Activated CD8-positive, alpha-beta T cell treated with anti-CD3 and anti-CD28 coated beads for 36 hours (primary cell): ENCODE measurements around the gene ZNF622. TPM values are rescaled to one million over a fixed set of nuclear protein-coding genes. Genes with fewer than 3 reads are reported as not detected.

Source experiments
- ATAC-seq: fragments of 200-7000 bp; cut with Tn5 transposase; one replicate; pipeline ENCODE4 v1.10.0; 2021; ENCODE audit warnings: mild to moderate bottlenecking, moderate library complexity
- CTCF ChIA-PET: fragments of 350-600 bp; sonication (Branson Sonifier 250); formaldehyde crosslinking; loops from one replicate; lab custom pipeline; 2021; ENCODE audit warnings: antibody characterized with exemption; lab: Charles Lee
- POLR2A ChIA-PET: fragments of 350-600 bp; sonication (Branson Sonifier 250); formaldehyde crosslinking; loops from one replicate; lab custom pipeline; 2021; ENCODE audit warnings: antibody characterized with exemption; lab: Charles Lee
- DNase-seq: peaks from one replicate; pipeline ENCODE4 v3.0.0-alpha.2; 2020
- H3K27ac Mint-ChIP-seq: one replicate; pipeline ENCODE4 v1.8.0; 2021; ENCODE audit warnings: mild to moderate bottlenecking, mixed read lengths
- H3K27me3 Mint-ChIP-seq: one replicate; pipeline ENCODE4 v1.8.0; 2021; ENCODE audit warnings: mixed read lengths
- H3K36me3 Mint-ChIP-seq: one replicate; pipeline ENCODE4 v1.8.0; 2021; ENCODE audit warnings: low read depth, mixed read lengths
- H3K4me1 Mint-ChIP-seq: one replicate; pipeline ENCODE4 v1.8.0; 2021; ENCODE audit warnings: low read depth, mixed read lengths
- H3K4me3 Mint-ChIP-seq: one replicate; pipeline ENCODE4 v1.8.0; 2021; ENCODE audit warnings: mild to moderate bottlenecking, moderate library complexity, mixed read lengths
- H3K9me3 Mint-ChIP-seq: one replicate; pipeline ENCODE4 v1.8.0; 2021; ENCODE audit warnings: mixed read lengths
- CTCF ChIP-seq: fragments of 200-600 bp; IDR thresholded peaks from one replicate; pipeline ENCODE4 v1.8.0; 2022; ENCODE audit warnings: antibody characterized with exemption, mild to moderate bottlenecking
- intact Hi-C: fragments of 100-400 bp; cut with micrococcal nuclease; formaldehyde crosslinking; loops from one replicate; pipeline ENCODE4 v1.10.0; 2022
- total RNA-seq, 2 experiments: library from RNA; stranded (reverse); gene quantifications; one replicate each; pipeline ENCODE4 v1.2.3, GENCODE V29; 2021

The ZNF622 gene
- total RNA-seq, 2 experiments from 2014 or later: 36.7 to 38.4 TPM

DNA sequence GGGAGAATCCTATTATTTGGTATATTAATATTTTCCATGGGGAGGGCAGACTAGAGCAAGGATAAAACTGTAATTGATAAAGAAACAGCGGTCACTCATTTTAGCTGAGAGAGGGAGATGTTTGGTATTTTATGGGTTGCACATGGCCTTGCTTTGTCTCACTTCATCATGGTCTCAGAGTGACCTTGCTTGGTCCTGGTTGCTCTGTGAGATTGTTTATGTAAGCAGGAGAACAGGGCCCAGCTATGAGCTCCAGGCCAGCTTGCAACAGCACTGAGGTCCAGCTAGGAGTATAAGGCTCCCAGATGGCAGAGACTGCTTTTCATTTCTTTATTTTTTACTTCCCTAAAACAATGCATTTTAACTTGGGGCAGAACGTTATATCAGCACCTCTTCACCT lies 50.7 kb downstream of the ZNF622 start:
- intact Hi-C loops: no loop called here
- CTCF ChIA-PET: no interaction called here
- DNase-seq: no peak
- Mint-ChIP-seq H3K27ac (no peak overlapping the region), H3K9me3 (no peaks in the 10 kb centered on the region), H3K4me3 (no peak overlapping the region), H3K4me1 (no peaks in the 10 kb centered on the region), H3K36me3 (no peaks in the 10 kb centered on the region), H3K27me3 (peaks cover 4% of the 10 kb centered on the region)
- no peak for ATAC-seq
- POLR2A ChIA-PET: no interaction called here
- TF ChIP-seq CTCF: no peak

DNA sequence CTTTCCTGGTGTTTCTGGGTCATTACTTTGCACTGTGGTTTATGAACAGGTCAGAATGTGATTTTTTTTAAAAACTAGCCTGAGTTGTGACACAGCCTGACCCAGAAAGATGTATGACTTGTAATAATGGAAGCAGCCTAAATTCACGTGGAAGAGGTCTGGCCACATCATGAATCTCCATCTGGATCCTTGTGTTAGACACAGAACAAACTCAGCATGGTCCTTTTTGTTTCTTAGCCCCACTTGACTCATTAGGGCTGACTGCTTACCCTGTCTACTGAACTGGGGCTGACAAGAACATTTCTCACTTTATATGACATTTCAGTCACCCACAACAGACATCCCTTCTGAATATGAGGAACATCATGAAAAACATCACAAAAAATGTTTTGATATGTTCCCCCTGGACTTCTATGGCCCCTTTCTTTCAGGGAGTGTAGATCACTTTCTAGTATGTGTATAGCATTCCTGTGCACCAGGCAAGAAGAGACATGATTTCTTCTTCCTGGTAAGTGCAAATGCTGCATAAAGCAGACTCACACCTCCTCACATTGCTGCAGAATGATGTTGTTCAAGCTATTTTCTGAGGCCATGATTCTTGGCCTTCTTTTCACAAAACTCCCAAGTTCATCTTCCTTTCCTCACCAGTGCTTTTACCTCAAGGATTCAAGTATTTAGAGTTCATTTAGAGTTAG lies 52.3 kb downstream of the ZNF622 start:
- ChIA-PET POLR2A (no interaction called here), CTCF (no interaction called here)
- Mint-ChIP-seq H3K9me3 (no peaks in the 10 kb centered on the region), H3K4me1 (no peaks in the 10 kb centered on the region), H3K4me3 (no peak overlapping the region), H3K27ac (no peak overlapping the region), H3K27me3 (peaks cover 4% of the 10 kb centered on the region), H3K36me3 (no peaks in the 10 kb centered on the region)
- no peak for TF ChIP-seq CTCF
- intact Hi-C loops: no loop called here
- DNase-seq (no peak), ATAC-seq (no peak)

DNA sequence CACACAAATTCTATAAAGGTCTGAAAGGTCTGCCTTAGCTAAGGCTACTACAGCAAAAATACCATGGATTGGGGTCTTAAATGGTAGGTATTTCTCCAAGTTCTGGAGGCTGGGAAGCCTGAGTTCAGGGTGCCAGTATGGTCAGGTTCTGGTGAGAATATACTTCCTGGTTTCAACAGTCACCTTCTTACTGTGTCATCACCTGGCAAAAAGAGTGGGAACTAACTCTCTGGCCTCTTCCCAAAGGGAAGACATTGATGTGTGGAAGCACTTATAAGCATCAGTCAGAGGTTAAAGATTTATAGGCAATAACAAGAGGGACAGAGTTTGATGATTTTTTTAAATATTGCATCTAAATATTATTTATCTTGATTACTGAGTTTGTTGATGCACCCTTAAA lies 53.0 kb downstream of the ZNF622 start:
- H3K4me3 Mint-ChIP-seq: no peak overlapping the region
- H3K27me3 Mint-ChIP-seq: peaks cover 7% of the 10 kb centered on the region
- ATAC-seq: no peak

GRCh38 chr5:16411741-16412455 lies 53.7 kb downstream of the ZNF622 start:
- H3K4me1 Mint-ChIP-seq: no peaks in the 10 kb centered on the region
- H3K4me3 Mint-ChIP-seq: no peak overlapping the region
- intact Hi-C loops: no loop called here
- no peaks in the 10 kb centered on the region for H3K9me3 Mint-ChIP-seq
- ChIA-PET CTCF (no interaction called here), POLR2A (no interaction called here)
- TF ChIP-seq CTCF: no peak
- DNase-seq (no peak), ATAC-seq (no peak)
- H3K27me3 Mint-ChIP-seq: peaks cover 7% of the 10 kb centered on the region
- no peak overlapping the region for H3K27ac Mint-ChIP-seq
- no peaks in the 10 kb centered on the region for H3K36me3 Mint-ChIP-seq

More for the DNA sequence above, 53.0 kb downstream of the ZNF622 start:
- TF ChIP-seq CTCF: no peak
- no peaks in the 10 kb centered on the region for H3K4me1 Mint-ChIP-seq
- H3K36me3 Mint-ChIP-seq: no peaks in the 10 kb centered on the region
- no peaks in the 10 kb centered on the region for H3K9me3 Mint-ChIP-seq
- ChIA-PET POLR2A (no interaction called here), CTCF (no interaction called here)
- intact Hi-C loops: no loop called here
- DNase-seq: no peak
- H3K27ac Mint-ChIP-seq: no peak overlapping the region

GRCh38 chr5:16411235-16411634 lies 54.4 kb downstream of the ZNF622 start:
- DNase-seq (no peak), ATAC-seq (no peak)
- H3K9me3 Mint-ChIP-seq: no peaks in the 10 kb centered on the region
- intact Hi-C loops: no loop called here
- CTCF ChIA-PET: no interaction called here
- H3K36me3 Mint-ChIP-seq: no peaks in the 10 kb centered on the region
- H3K4me3 Mint-ChIP-seq: no peak overlapping the region
- POLR2A ChIA-PET: no interaction called here
- peaks cover 9% of the 10 kb centered on the region for H3K27me3 Mint-ChIP-seq
- H3K4me1 Mint-ChIP-seq: no peaks in the 10 kb centered on the region
- no peak for TF ChIP-seq CTCF
- H3K27ac Mint-ChIP-seq: no peak overlapping the region
